Measurements from ENCODE around the gene METTL26. TPM values are rescaled to one million over a fixed set of nuclear protein-coding genes. Genes with fewer than 3 reads are reported as not detected.
A peak's percentile ranks its signal among the peaks of the same experiment; 100 is the strongest.

The METTL26 gene
- total and polyA plus RNA-seq, 9 of the 15 experiments (the other 6 are each of a cell fraction or from before 2014, with no cell fraction given) = 7.3 to 262 (median 80.9) TPM

DNA sequence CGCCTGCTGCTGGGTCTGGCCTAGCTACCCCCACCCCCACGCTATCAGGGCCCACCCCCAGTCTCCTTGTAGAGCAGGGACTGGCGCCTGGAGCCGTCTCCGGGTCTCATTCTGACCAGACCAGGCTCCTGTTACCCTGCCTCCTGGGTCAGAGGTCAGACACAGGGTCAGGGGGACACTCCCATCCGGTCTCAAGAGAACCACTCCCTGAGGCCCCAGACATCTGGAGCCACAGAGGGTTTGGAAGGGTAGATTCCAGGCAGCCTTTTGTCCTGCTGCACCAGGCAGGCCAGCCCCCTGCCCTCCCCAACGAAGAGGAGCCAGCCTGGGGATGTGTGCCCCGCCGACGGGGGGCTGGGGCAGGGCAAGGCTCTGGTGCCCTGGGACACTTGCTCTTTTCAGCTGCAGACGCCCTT is 6.3 kb downstream of the METTL26 start (continued):
- TF ChIP-seq DEAF1 (CRISPR knock-in tag; IDR thresholded peaks at IDR 0.05) (no peak), ZBTB7A (IDR thresholded peaks at IDR 0.05; ENCODE audit: borderline replicate concordance, control insufficient read depth, low read depth, low read length) (peak; percentile 69; the same call in 1 of the 2 replicates), ZBED1 (IDR thresholded peaks at IDR 0.05) (no peak), JUND (IDR thresholded peaks at IDR 0.05; ENCODE audit: borderline replicate concordance, low read depth, low read length) (no peak), JUND (tag; IDR thresholded peaks at IDR 0.05; ENCODE audit: borderline replicate concordance, low read depth, low read length) (no peak), CHD4 (IDR thresholded peaks at IDR 0.05; ENCODE audit: insufficient read depth, insufficient replicate concordance, low read depth, low read length, poor library complexity, severe bottlenecking) (no peak), ESRRB (CRISPR knock-in tag; IDR thresholded peaks at IDR 0.05; ENCODE audit: borderline replicate concordance) (no peak), E2F5 (CRISPR knock-in tag; IDR thresholded peaks at IDR 0.05) (no peak), SMC3 (conservative IDR thresholded peaks at IDR 0.05; ENCODE audit: insufficient read depth, low read depth, low read length) (no peak), SOX6 (IDR thresholded peaks at IDR 0.05) (no peak), RBM34 (IDR thresholded peaks at IDR 0.05; ENCODE audit: borderline replicate concordance, insufficient read depth, low read length) (no peak), FOXK2 (conservative IDR thresholded peaks at IDR 0.05 in 1 of 2, IDR thresholded peaks at IDR 0.05 in 1 of 2; ENCODE audit: low read depth in 2 of 2) (no peak), GATAD2B (IDR thresholded peaks at IDR 0.05; ENCODE audit: borderline replicate concordance) (no peak), GTF2E2 (tag; IDR thresholded peaks at IDR 0.05) (no peak), ZNF121 (CRISPR knock-in tag; conservative IDR thresholded peaks at IDR 0.05) (no peak), HINFP (tag; conservative IDR thresholded peaks at IDR 0.05; ENCODE audit: low read depth) (no peak), SRSF9 (IDR thresholded peaks at IDR 0.05; ENCODE audit: borderline replicate concordance, low read depth, low read length) (no peak), TRIM24 (IDR thresholded peaks at IDR 0.05) (no peak), SP1 (CRISPR knock-in tag; IDR thresholded peaks at IDR 0.05) (no peak), IFI16 (CRISPR knock-in tag; IDR thresholded peaks at IDR 0.05) (no peak)
- TF ChIP-seq, protein P1, sequence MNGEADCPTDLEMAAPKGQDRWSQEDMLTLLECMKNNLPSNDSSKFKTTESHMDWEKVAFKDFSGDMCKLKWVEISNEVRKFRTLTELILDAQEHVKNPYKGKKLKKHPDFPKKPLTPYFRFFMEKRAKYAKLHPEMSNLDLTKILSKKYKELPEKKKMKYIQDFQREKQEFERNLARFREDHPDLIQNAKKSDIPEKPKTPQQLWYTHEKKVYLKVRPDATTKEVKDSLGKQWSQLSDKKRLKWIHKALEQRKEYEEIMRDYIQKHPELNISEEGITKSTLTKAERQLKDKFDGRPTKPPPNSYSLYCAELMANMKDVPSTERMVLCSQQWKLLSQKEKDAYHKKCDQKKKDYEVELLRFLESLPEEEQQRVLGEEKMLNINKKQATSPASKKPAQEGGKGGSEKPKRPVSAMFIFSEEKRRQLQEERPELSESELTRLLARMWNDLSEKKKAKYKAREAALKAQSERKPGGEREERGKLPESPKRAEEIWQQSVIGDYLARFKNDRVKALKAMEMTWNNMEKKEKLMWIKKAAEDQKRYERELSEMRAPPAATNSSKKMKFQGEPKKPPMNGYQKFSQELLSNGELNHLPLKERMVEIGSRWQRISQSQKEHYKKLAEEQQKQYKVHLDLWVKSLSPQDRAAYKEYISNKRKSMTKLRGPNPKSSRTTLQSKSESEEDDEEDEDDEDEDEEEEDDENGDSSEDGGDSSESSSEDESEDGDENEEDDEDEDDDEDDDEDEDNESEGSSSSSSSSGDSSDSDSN (IDR thresholded peaks at IDR 0.05; ENCODE audit: borderline replicate concordance in 1 of 2, low read depth in 2 of 2, low read length in 2 of 2) = no peak
- TF ChIP-seq, protein P2, sequence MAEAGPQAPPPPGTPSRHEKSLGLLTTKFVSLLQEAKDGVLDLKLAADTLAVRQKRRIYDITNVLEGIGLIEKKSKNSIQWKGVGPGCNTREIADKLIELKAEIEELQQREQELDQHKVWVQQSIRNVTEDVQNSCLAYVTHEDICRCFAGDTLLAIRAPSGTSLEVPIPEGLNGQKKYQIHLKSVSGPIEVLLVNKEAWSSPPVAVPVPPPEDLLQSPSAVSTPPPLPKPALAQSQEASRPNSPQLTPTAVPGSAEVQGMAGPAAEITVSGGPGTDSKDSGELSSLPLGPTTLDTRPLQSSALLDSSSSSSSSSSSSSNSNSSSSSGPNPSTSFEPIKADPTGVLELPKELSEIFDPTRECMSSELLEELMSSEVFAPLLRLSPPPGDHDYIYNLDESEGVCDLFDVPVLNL (CRISPR knock-in tag; IDR thresholded peaks at IDR 0.05; ENCODE audit: low read depth) = no peak
